Neuronal stem cell (in vitro differentiated cells): ENCODE results near the gene MYLIP.

Experiments used
- DNase-seq: peaks from one replicate; pipeline ENCODE4 v3.0.0-alpha.2; 2013; ENCODE audit warnings: low spot score
- H2AFZ ChIP-seq: one replicate; pipeline ENCODE4 v1.6.1; 2013; ENCODE audit warnings: mild to moderate bottlenecking, low read length, inconsistent platforms
- H2AK5ac ChIP-seq: 2 replicates; pipeline ENCODE4 v1.6.1; 2013; ENCODE audit warnings: low read depth, mild to moderate bottlenecking, inconsistent platforms, low read length, moderate library complexity, mixed read lengths
- H2BK120ac ChIP-seq: 2 replicates; pipeline ENCODE4 v1.6.1; 2013; ENCODE audit warnings: low read depth, mild to moderate bottlenecking, inconsistent platforms, low read length, moderate library complexity, mixed read lengths
- H2BK12ac ChIP-seq: one replicate; pipeline ENCODE4 v1.6.1; 2013; ENCODE audit warnings: low read length, inconsistent platforms
- H2BK15ac ChIP-seq: 2 replicates; pipeline ENCODE4 v1.6.1; 2013; ENCODE audit warnings: mild to moderate bottlenecking, low read length, inconsistent platforms, mixed read lengths
- H2BK5ac ChIP-seq: one replicate; pipeline ENCODE4 v1.6.1; 2013; ENCODE audit warnings: inconsistent platforms, mild to moderate bottlenecking, low read length, moderate library complexity
- H3K14ac ChIP-seq: one replicate; pipeline ENCODE4 v1.6.1; 2013; ENCODE audit warnings: low read length, inconsistent platforms
- H3K18ac ChIP-seq: 2 replicates; pipeline ENCODE4 v1.6.1; 2013; ENCODE audit warnings: low read length, inconsistent platforms
- H3K23ac ChIP-seq: 2 replicates; pipeline ENCODE4 v1.6.1; 2013; ENCODE audit warnings: low read depth, mild to moderate bottlenecking, mixed read lengths, low read length, inconsistent platforms; ENCODE audit not compliant: poor library complexity
- H3K27ac ChIP-seq: replicated peaks from 3 replicates; pipeline ENCODE4 v1.5.1; 2013; ENCODE audit warnings: low read length, inconsistent platforms
- H3K27me3 ChIP-seq, 3 experiments: 2 replicates each; pipeline ENCODE4 v1.6.1; 2013; ENCODE audit warnings: low read length in 3 of 3, mild to moderate bottlenecking in 2 of 3, inconsistent platforms in 1 of 3, low read depth in 1 of 3, mixed read lengths in 1 of 3, moderate library complexity in 1 of 3; ENCODE audit not compliant: control insufficient read depth in 3 of 3, insufficient read depth in 3 of 3
- H3K36me3 ChIP-seq, 2 donors: replicated peaks in 1 of 2; 2 replicates each; pipeline ENCODE4 v1.6.1; 2013; ENCODE audit warnings: low read length in 2 of 2; ENCODE audit not compliant: control insufficient read depth in 2 of 2, insufficient read depth in 2 of 2
- H3K4ac ChIP-seq: 2 replicates; pipeline ENCODE4 v1.6.1; 2013; ENCODE audit warnings: inconsistent platforms, mild to moderate bottlenecking, low read length, moderate library complexity
- H3K4me1 ChIP-seq, 2 donors: 1 replicate in 1 of 2; 2 replicates in 1 of 2; pipeline ENCODE4 v1.6.1; 2013; ENCODE audit warnings: low read length in 2 of 2, low read depth in 1 of 2; ENCODE audit not compliant: control insufficient read depth in 2 of 2, insufficient read depth in 1 of 2
- H3K4me2 ChIP-seq: one replicate; pipeline ENCODE4 v1.6.1; 2013; ENCODE audit warnings: mild to moderate bottlenecking, low read length, inconsistent platforms; ENCODE audit not compliant: insufficient read depth, poor library complexity, severe bottlenecking
- H3K4me3 ChIP-seq, 2 donors: 2 replicates each; pipeline ENCODE4 v1.5.1; 2013; ENCODE audit warnings: low read length in 2 of 2, mild to moderate bottlenecking in 2 of 2, inconsistent platforms in 1 of 2, moderate library complexity in 1 of 2
- H3K79me1 ChIP-seq: one replicate; pipeline ENCODE4 v1.6.1; 2013; ENCODE audit warnings: low read depth, mild to moderate bottlenecking, inconsistent platforms, low read length, moderate library complexity
- H3K9ac ChIP-seq: one replicate; pipeline ENCODE4 v1.6.1; 2013; ENCODE audit warnings: mild to moderate bottlenecking, low read depth, low read length, inconsistent platforms; ENCODE audit not compliant: poor library complexity
- H3K9me3 ChIP-seq, 2 donors: replicated peaks in 1 of 2; 2 replicates each; pipeline versions ENCODE3 to v1.6.1; 2013; ENCODE audit warnings: low read length in 2 of 2, mild to moderate bottlenecking in 2 of 2, inconsistent platforms in 1 of 2, low read depth in 1 of 2, mixed read lengths in 1 of 2, moderate library complexity in 1 of 2; ENCODE audit not compliant: control insufficient read depth in 2 of 2, insufficient read depth in 1 of 2
- H4K8ac ChIP-seq: one replicate; pipeline ENCODE4 v1.6.1; 2013; ENCODE audit warnings: low read depth, mild to moderate bottlenecking, inconsistent platforms, low read length, moderate library complexity
- H4K91ac ChIP-seq: one replicate; pipeline ENCODE4 v1.6.1; 2013; ENCODE audit warnings: low read length, low read depth, mild to moderate bottlenecking, inconsistent platforms; ENCODE audit not compliant: poor library complexity
- WGBS, 2 donors: extraction: QIAGEN DNeasy Blood & Tissue Kit; methylation state at CpG; one replicate each; pipeline ENCODE4 v1.1.7; 2013; ENCODE audit warnings: missing lambda C conversion rate in 2 of 2, mixed read lengths in 1 of 2; ENCODE audit not compliant: insufficient read length in 2 of 2, insufficient replicate concordance in 1 of 2; ENCODE audit errors: extremely low coverage in 2 of 2; 5-methylcytosine and 5-hydroxymethylcytosine counted together

MYLIP gene

DNA sequence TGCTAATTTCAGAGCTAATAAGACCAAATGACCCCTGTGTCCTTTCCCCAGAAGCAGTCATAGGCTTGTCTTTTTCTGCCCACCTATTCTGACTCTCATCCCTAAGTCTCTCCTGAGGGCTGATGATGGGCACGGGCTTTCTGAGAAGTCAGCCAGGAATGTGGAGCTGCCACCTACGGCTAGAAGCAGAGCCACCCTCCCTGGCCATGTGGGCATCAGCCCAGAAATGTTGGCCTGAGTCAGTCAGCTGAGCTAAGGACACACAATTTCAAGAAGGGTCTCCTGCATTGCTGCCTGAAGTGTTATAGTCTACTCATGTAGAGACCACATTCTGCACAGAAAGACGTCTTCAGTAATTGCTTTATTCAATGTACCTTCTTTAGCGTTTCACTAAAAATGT lies 17.1 kb downstream of the MYLIP start:
- no peak for DNase-seq
- peaks cover 17 to 41% of the 10 kb centered on the region in 2 donors for H3K36me3 ChIP-seq
- WGBS, 2 donors = no CpG with 5 or more reads among the region's 4 CpGs

GRCh38 chr6:16146527-16146955 lies 17.7 kb downstream of the MYLIP start:
- no peak for DNase-seq
- no peak overlapping the region for H4K8ac ChIP-seq
- H2AK5ac ChIP-seq = no peak overlapping the region
- H3K4ac ChIP-seq = no peak overlapping the region
- H3K23ac ChIP-seq = no peak overlapping the region
- no peak overlapping the region for H3K27ac ChIP-seq
- no peaks in the 10 kb centered on the region for H3K27me3 ChIP-seq
- no peak overlapping the region for H3K9ac ChIP-seq
- H3K4me2 ChIP-seq = no peak overlapping the region
- H2BK12ac ChIP-seq = no peak overlapping the region
- H4K91ac ChIP-seq = no peak overlapping the region
- no peaks in the 10 kb centered on the region for H3K4me1 ChIP-seq
- H3K36me3 ChIP-seq = peaks cover 17 to 41% of the 10 kb centered on the region in 2 donors
- H3K14ac ChIP-seq = no peak overlapping the region
- H2BK15ac ChIP-seq = no peak overlapping the region
- H3K79me1 ChIP-seq = no peaks in the 10 kb centered on the region
- WGBS, 2 donors = no CpG with 5 or more reads among the region's 8 CpGs
- H3K9me3 ChIP-seq = no peaks in the 10 kb centered on the region
- no peak overlapping the region for H2BK5ac ChIP-seq
- H3K18ac ChIP-seq = no peak overlapping the region
- no peak overlapping the region for H2BK120ac ChIP-seq
- no peak overlapping the region for H2AFZ ChIP-seq
- H3K4me3 ChIP-seq = no peak overlapping the region

More for the DNA sequence above, 17.1 kb downstream of the MYLIP start:
- no peaks in the 10 kb centered on the region for H3K9me3 ChIP-seq
- H2BK120ac ChIP-seq = no peak overlapping the region
- H3K79me1 ChIP-seq = no peaks in the 10 kb centered on the region
- no peak overlapping the region for H2BK5ac ChIP-seq
- no peak overlapping the region for H2BK12ac ChIP-seq
- H3K27me3 ChIP-seq = no peaks in the 10 kb centered on the region
- H3K4ac ChIP-seq = no peak overlapping the region
- H4K8ac ChIP-seq = no peak overlapping the region
- H4K91ac ChIP-seq = no peak overlapping the region
- no peak overlapping the region for H3K27ac ChIP-seq
- no peak overlapping the region for H2AK5ac ChIP-seq
- H3K9ac ChIP-seq = no peak overlapping the region
- no peaks in the 10 kb centered on the region for H3K4me1 ChIP-seq
- H2AFZ ChIP-seq = no peak overlapping the region
- H3K18ac ChIP-seq = no peak overlapping the region
- H3K23ac ChIP-seq = no peak overlapping the region
- no peak overlapping the region for H2BK15ac ChIP-seq
- no peak overlapping the region for H3K4me3 ChIP-seq
- H3K4me2 ChIP-seq = no peak overlapping the region
- H3K14ac ChIP-seq = no peak overlapping the region

GRCh38 chr6:16148498-16148897 lies 19.6 kb downstream of the MYLIP start:
- H3K27me3 ChIP-seq = no peaks in the 10 kb centered on the region
- H3K27ac ChIP-seq = no peak overlapping the region
- H2AFZ ChIP-seq = no peak overlapping the region
- H3K18ac ChIP-seq = no peak overlapping the region
- no CpG with 5 or more reads among the region's 2 CpGs for WGBS, 2 donors
- H3K36me3 ChIP-seq = peaks cover 15 to 33% of the 10 kb centered on the region in 2 donors
- no peak overlapping the region for H2BK120ac ChIP-seq
- H3K9ac ChIP-seq = no peak overlapping the region
- no peaks in the 10 kb centered on the region for H3K9me3 ChIP-seq
- H3K4me1 ChIP-seq = no peaks in the 10 kb centered on the region
- no peak overlapping the region for H3K4ac ChIP-seq
- no peak overlapping the region for H3K4me2 ChIP-seq
- no peak overlapping the region for H2AK5ac ChIP-seq
- no peak overlapping the region for H2BK15ac ChIP-seq
- no peak overlapping the region for H4K8ac ChIP-seq
- H2BK5ac ChIP-seq = no peak overlapping the region
- no peak for DNase-seq
- no peak overlapping the region for H3K23ac ChIP-seq
- H3K79me1 ChIP-seq = no peaks in the 10 kb centered on the region
- no peak overlapping the region for H3K14ac ChIP-seq
- no peak overlapping the region for H4K91ac ChIP-seq
- no peak overlapping the region for H2BK12ac ChIP-seq
- no peak overlapping the region for H3K4me3 ChIP-seq

- no peak overlapping the region for H3K9ac ChIP-seq
- no peak overlapping the region for H2AFZ ChIP-seq
- H3K14ac ChIP-seq = no peak overlapping the region
- H2BK15ac ChIP-seq = no peak overlapping the region
- no peaks in the 10 kb centered on the region for H3K9me3 ChIP-seq
- H2AK5ac ChIP-seq = no peak overlapping the region
- no peak for DNase-seq
- no peaks in the 10 kb centered on the region for H3K27me3 ChIP-seq
- no peak overlapping the region for H2BK5ac ChIP-seq
- H4K91ac ChIP-seq = no peak overlapping the region
- no peaks in the 10 kb centered on the region for H3K4me1 ChIP-seq
- H3K4ac ChIP-seq = no peak overlapping the region
- no peak overlapping the region for H3K4me2 ChIP-seq
- H3K4me3 ChIP-seq = no peak overlapping the region
- H2BK120ac ChIP-seq = no peak overlapping the region
- WGBS, 2 donors = no CpG with 5 or more reads among the region's 2 CpGs
- H4K8ac ChIP-seq = no peak overlapping the region
- no peak overlapping the region for H3K18ac ChIP-seq
- H3K79me1 ChIP-seq = no peaks in the 10 kb centered on the region
- no peak overlapping the region for H2BK12ac ChIP-seq
- H3K23ac ChIP-seq = no peak overlapping the region
- peaks cover 11 to 25% of the 10 kb centered on the region in 2 donors for H3K36me3 ChIP-seq
- no peak overlapping the region for H3K27ac ChIP-seq
Measured at GRCh38 chr6:16149305-16149704, 20.4 kb downstream of the MYLIP start.
